ENCODE results near the gene STX16.

GRCh38 chr20:58627212-58628072 lies 23.6 kb upstream of the STX16 start:
- no peak for TF ChIP-seq POLR2A (IDR thresholded peaks at IDR 0.05; ENCODE audit: low read length)
- no peak for TF ChIP-seq GATA1 (IDR thresholded peaks at IDR 0.05; ENCODE audit: low read depth, low read length)
